HCT116 (cell line): ENCODE data around the gene STIM1.

ENCODE experiments used
- CEBPB ChIP-seq: IDR thresholded peaks from 2 replicates; pipeline ENCODE4 v1.6.1; 2012; ENCODE audit warnings: low read depth
- EZH2 ChIP-seq: fragments of 200-600 bp; sonication (generic); IDR thresholded peaks from 2 replicates; pipeline ENCODE4 v1.6.1; 2017; ENCODE audit warnings: antibody characterized with exemption, mixed run types
- EZH2phosphoT487 ChIP-seq: fragments of 200-600 bp; IDR thresholded peaks from 2 replicates; pipeline ENCODE4 v1.6.1; 2018; ENCODE audit warnings: antibody characterized with exemption, borderline replicate concordance
- POLR2A ChIP-seq: IDR thresholded peaks from 2 replicates; pipeline ENCODE4 v1.7.0; 2011; ENCODE audit warnings: borderline replicate concordance; ENCODE audit not compliant: insufficient read depth, insufficient read length; ENCODE audit errors: extremely low read depth
- POLR2AphosphoS5 ChIP-seq: IDR thresholded peaks from 2 replicates; pipeline ENCODE4 v1.6.1; 2011; ENCODE audit warnings: mild to moderate bottlenecking, low read depth, low read length, moderate library complexity
- TCF7L2 ChIP-seq: IDR thresholded peaks from 2 replicates; pipeline ENCODE4 v1.7.0; 2011; ENCODE audit warnings: borderline replicate concordance, inconsistent platforms; ENCODE audit not compliant: insufficient read depth, insufficient read length; ENCODE audit errors: extremely low read depth
- YY1 ChIP-seq: IDR thresholded peaks from 2 replicates; pipeline ENCODE4 v1.6.1; 2011; ENCODE audit warnings: low read length, low read depth, moderate library complexity, mild to moderate bottlenecking; ENCODE audit not compliant: insufficient replicate concordance; ENCODE audit errors: extremely low read depth
- ZFX ChIP-seq: fragments of 450-650 bp; IDR thresholded peaks from 2 replicates; pipeline ENCODE4 v1.6.1; 2017
- ZNF274 ChIP-seq: fragments of 200-500 bp; sonication (Bioruptor generic); IDR thresholded peaks from 2 replicates; pipeline ENCODE4 v1.6.1; 2014; ENCODE audit warnings: mild to moderate bottlenecking, low read depth, low read length, inconsistent platforms
- TF ChIP-seq, protein P1 (sequence below), 3 experiments: fragments of 200-600 bp in 1 of 3; sonication (generic) in 1 of 3; IDR thresholded peaks in 2 of 3; conservative IDR thresholded peaks in 1 of 3; 2 replicates each; pipeline ENCODE4 v1.5.1; 2012 to 2017; ENCODE audit warnings: low read depth in 2 of 3, low read length in 2 of 3, antibody characterized with exemption in 1 of 3, borderline replicate concordance in 1 of 3, control low read depth in 1 of 3, mild to moderate bottlenecking in 1 of 3, mixed read lengths in 1 of 3, mixed run types in 1 of 3, moderate library complexity in 1 of 3; ENCODE audit not compliant: insufficient read depth in 1 of 3
- TF ChIP-seq, protein P2 (sequence below): IDR thresholded peaks from 2 replicates; pipeline ENCODE4 v1.6.1; 2012; ENCODE audit warnings: low read depth
- TF ChIP-seq, protein P3 (sequence below): IDR thresholded peaks from 2 replicates; pipeline ENCODE4 v1.6.1; 2012
- TF ChIP-seq, protein P4 (sequence below): IDR thresholded peaks from 2 replicates; pipeline ENCODE4 v1.6.1; 2012
- TF ChIP-seq, protein P5 (sequence below): IDR thresholded peaks from 2 replicates; pipeline ENCODE4 v1.6.1; 2011; ENCODE audit warnings: mild to moderate bottlenecking, low read length, moderate library complexity; ENCODE audit not compliant: insufficient replicate concordance; ENCODE audit errors: extremely low read depth

DNA sequence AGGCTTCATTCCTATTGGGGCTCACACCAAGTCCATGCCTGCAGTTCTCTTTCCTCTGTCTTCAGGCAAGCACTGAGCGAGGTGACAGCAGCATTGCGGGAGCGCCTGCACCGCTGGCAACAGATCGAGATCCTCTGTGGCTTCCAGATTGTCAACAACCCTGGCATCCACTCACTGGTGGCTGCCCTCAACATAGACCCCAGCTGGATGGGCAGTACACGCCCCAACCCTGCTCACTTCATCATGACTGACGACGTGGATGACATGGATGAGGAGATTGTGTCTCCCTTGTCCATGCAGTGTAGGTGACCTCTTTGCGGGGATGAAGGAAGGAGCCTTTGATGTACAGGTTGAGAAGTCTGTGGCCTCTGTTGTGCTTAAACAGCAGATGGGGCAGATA is 227.7 kb downstream of the STIM1 start:
- TF ChIP-seq, protein P1, sequence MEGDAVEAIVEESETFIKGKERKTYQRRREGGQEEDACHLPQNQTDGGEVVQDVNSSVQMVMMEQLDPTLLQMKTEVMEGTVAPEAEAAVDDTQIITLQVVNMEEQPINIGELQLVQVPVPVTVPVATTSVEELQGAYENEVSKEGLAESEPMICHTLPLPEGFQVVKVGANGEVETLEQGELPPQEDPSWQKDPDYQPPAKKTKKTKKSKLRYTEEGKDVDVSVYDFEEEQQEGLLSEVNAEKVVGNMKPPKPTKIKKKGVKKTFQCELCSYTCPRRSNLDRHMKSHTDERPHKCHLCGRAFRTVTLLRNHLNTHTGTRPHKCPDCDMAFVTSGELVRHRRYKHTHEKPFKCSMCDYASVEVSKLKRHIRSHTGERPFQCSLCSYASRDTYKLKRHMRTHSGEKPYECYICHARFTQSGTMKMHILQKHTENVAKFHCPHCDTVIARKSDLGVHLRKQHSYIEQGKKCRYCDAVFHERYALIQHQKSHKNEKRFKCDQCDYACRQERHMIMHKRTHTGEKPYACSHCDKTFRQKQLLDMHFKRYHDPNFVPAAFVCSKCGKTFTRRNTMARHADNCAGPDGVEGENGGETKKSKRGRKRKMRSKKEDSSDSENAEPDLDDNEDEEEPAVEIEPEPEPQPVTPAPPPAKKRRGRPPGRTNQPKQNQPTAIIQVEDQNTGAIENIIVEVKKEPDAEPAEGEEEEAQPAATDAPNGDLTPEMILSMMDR (IDR thresholded peaks at IDR 0.05 in 2 of 3, conservative IDR thresholded peaks at IDR 0.05 in 1 of 3; ENCODE audit: borderline replicate concordance in 1 of 3, insufficient read depth in 1 of 3, low read depth in 2 of 3, low read length in 2 of 3) = no peak
- TF ChIP-seq, protein P2, sequence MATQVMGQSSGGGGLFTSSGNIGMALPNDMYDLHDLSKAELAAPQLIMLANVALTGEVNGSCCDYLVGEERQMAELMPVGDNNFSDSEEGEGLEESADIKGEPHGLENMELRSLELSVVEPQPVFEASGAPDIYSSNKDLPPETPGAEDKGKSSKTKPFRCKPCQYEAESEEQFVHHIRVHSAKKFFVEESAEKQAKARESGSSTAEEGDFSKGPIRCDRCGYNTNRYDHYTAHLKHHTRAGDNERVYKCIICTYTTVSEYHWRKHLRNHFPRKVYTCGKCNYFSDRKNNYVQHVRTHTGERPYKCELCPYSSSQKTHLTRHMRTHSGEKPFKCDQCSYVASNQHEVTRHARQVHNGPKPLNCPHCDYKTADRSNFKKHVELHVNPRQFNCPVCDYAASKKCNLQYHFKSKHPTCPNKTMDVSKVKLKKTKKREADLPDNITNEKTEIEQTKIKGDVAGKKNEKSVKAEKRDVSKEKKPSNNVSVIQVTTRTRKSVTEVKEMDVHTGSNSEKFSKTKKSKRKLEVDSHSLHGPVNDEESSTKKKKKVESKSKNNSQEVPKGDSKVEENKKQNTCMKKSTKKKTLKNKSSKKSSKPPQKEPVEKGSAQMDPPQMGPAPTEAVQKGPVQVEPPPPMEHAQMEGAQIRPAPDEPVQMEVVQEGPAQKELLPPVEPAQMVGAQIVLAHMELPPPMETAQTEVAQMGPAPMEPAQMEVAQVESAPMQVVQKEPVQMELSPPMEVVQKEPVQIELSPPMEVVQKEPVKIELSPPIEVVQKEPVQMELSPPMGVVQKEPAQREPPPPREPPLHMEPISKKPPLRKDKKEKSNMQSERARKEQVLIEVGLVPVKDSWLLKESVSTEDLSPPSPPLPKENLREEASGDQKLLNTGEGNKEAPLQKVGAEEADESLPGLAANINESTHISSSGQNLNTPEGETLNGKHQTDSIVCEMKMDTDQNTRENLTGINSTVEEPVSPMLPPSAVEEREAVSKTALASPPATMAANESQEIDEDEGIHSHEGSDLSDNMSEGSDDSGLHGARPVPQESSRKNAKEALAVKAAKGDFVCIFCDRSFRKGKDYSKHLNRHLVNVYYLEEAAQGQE = no peak
- TF ChIP-seq, protein P3, sequence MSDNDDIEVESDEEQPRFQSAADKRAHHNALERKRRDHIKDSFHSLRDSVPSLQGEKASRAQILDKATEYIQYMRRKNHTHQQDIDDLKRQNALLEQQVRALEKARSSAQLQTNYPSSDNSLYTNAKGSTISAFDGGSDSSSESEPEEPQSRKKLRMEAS = no peak
- TF ChIP-seq TCF7L2 (no peak), ZFX (no peak), EZH2phosphoT487 (no peak), POLR2A (no peak), POLR2AphosphoS5 (no peak), EZH2 (no peak), CEBPB (no peak), YY1 (no peak), ZNF274 (no peak)
- TF ChIP-seq, protein P4, sequence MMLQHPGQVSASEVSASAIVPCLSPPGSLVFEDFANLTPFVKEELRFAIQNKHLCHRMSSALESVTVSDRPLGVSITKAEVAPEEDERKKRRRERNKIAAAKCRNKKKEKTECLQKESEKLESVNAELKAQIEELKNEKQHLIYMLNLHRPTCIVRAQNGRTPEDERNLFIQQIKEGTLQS = no peak
- TF ChIP-seq, protein P5, sequence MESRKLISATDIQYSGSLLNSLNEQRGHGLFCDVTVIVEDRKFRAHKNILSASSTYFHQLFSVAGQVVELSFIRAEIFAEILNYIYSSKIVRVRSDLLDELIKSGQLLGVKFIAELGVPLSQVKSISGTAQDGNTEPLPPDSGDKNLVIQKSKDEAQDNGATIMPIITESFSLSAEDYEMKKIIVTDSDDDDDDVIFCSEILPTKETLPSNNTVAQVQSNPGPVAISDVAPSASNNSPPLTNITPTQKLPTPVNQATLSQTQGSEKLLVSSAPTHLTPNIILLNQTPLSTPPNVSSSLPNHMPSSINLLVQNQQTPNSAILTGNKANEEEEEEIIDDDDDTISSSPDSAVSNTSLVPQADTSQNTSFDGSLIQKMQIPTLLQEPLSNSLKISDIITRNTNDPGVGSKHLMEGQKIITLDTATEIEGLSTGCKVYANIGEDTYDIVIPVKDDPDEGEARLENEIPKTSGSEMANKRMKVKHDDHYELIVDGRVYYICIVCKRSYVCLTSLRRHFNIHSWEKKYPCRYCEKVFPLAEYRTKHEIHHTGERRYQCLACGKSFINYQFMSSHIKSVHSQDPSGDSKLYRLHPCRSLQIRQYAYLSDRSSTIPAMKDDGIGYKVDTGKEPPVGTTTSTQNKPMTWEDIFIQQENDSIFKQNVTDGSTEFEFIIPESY = no peak
